Aorta (tissue), 5 donors: ENCODE measurements around the gene AGXT. TPM values are rescaled to one million over a fixed set of nuclear protein-coding genes. Genes with fewer than 3 reads are reported as not detected.

ENCODE experiments used
- ATAC-seq: fragments of 200-7000 bp; cut with Tn5 transposase; one replicate; pipeline ENCODE4 v1.9.1; 2022; ENCODE audit warnings: moderate library complexity; ENCODE audit not compliant: low FRiP score
- DNase-seq, 2 donors: peaks; one replicate each; pipeline ENCODE4 v3.0.0-alpha.2; 2020
- H3K27ac ChIP-seq, 2 donors: one replicate each; pipeline ENCODE4 v1.5.1; 2013; ENCODE audit warnings: low read length in 2 of 2, mild to moderate bottlenecking in 2 of 2, moderate library complexity in 2 of 2, control low read depth in 1 of 2, inconsistent platforms in 1 of 2, low read depth in 1 of 2
- H3K27me3 ChIP-seq, 2 donors: one replicate each; pipeline ENCODE4 v1.6.1; 2013; ENCODE audit warnings: control low read depth in 1 of 2, low read length in 1 of 2, mild to moderate bottlenecking in 1 of 2, moderate library complexity in 1 of 2; ENCODE audit not compliant: insufficient read depth in 2 of 2, control insufficient read depth in 1 of 2
- H3K36me3 ChIP-seq, 2 donors: one replicate each; pipeline ENCODE4 v1.6.1; 2013; ENCODE audit warnings: control low read depth in 1 of 2, low read length in 1 of 2, mild to moderate bottlenecking in 1 of 2; ENCODE audit not compliant: insufficient read depth in 2 of 2, control insufficient read depth in 1 of 2
- H3K4me1 ChIP-seq, 2 donors: one replicate each; pipeline ENCODE4 v1.6.1; 2013; ENCODE audit warnings: low read length in 2 of 2, control low read depth in 1 of 2, mild to moderate bottlenecking in 1 of 2, moderate library complexity in 1 of 2; ENCODE audit not compliant: insufficient read depth in 2 of 2, control insufficient read depth in 1 of 2
- H3K4me3 ChIP-seq, 2 donors: one replicate each; pipeline ENCODE4 v1.5.1; 2013; ENCODE audit warnings: low read length in 2 of 2, control low read depth in 1 of 2, mild to moderate bottlenecking in 1 of 2
- H3K9me3 ChIP-seq: one replicate; pipeline ENCODE4 v1.6.1; 2013; ENCODE audit warnings: mild to moderate bottlenecking, low read length; ENCODE audit not compliant: control insufficient read depth
- WGBS, 2 donors: extraction: QIAGEN DNeasy Blood & Tissue Kit; methylation state at CpG; one replicate each; pipeline ENCODE4 v1.1.7; 2013; 5-methylcytosine and 5-hydroxymethylcytosine counted together
- intact Hi-C, 2 donors: fragments of 100-400 bp; cut with DNase I; formaldehyde crosslinking; loops; one replicate each; pipeline versions ENCODE4 v1.14.2 to v1.15.0; 2022
- polyA plus RNA-seq, 2 donors: library from polyadenylated mRNA; stranded (reverse); fragments of 200-250 nt; gene quantifications; one replicate each; pipeline ENCODE4 v1.2.3, GENCODE V29; 2013
- total RNA-seq, 2 donors: library from RNA; stranded (reverse); fragmentation: NEBNext Ultra II Directional; extraction: Animal tissue kit (Norgen Biotek cat#: 25700); gene quantifications; one replicate each; pipeline ENCODE4 v1.2.1, GENCODE V29; 2021
- donor health status: healthy with polysubstance abuse.
- donor health status: Bipolar disorder and iron deficiency.
- donor health status: DM: no; HTN: no; CAD: no.
- donor health status: DM: no; HTN: no; CAD: no.
- donor health status: DM: yes; HTN: yes; CAD: no.

AGXT gene
- total and polyA plus RNA-seq, 4 donors, result not detected

DNA sequence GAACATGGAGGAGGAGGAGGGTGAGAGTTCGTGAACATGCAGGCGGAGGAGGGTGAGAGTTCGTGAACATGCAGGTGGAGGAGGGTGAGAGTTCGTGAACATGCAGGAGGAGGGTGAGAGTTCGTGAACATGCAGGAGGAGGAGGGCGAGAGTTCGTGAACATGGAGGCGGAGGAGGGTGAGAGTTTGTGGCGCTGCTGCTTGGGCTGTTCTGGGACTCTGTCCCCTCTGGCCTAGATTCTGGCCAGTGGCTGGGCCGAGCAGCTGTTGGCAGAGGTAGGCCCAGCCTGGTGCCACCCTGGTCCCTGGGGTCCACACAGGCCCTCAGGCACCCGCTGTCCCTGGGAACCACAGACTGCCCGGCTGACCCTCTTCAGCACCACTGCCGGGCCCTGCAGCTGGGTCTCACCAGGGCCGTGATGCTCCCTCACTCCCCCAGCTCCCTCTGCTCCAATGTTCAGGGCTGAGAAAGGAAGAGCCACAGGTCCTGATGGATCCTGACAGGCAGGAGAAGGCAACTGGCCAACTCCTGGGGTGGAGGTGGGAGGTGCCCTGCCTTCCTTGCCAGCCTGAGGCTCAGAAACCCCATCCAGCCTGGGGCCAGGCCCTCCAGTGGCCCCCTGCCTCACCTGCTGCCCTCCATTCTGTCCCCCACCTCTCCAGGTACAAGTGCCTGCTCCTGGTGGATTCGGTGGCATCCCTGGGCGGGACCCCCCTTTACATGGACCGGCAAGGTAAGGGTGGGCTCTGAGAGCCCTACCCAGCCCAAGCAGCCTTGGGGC lies 3.9 kb downstream of the AGXT start:
- peak; percentile 30 to 61 for DNase-seq
- no peak overlapping the region for H3K27ac ChIP-seq
- intact Hi-C loops, result no loop called here

GRCh38 chr2:240873098-240873788 lies 4.6 kb downstream of the AGXT start:
- 84 to 88% methylated on average over 21 of the region's 21 CpGs for WGBS, 2 donors
- intact Hi-C loops, result no loop called here

More for the DNA sequence above, 3.9 kb downstream of the AGXT start:
- WGBS, 2 donors, result 83% methylated on average over 16 to 17 of the region's 17 CpGs
- no peaks in the 10 kb centered on the region for H3K9me3 ChIP-seq
- H3K36me3 ChIP-seq, result no peaks in the 10 kb centered on the region
- ATAC-seq, result no peak
- H3K27me3 ChIP-seq, result no peaks in the 10 kb centered on the region
- H3K4me3 ChIP-seq, result no peak overlapping the region
- H3K4me1 ChIP-seq, result no peaks in the 10 kb centered on the region

DNA sequence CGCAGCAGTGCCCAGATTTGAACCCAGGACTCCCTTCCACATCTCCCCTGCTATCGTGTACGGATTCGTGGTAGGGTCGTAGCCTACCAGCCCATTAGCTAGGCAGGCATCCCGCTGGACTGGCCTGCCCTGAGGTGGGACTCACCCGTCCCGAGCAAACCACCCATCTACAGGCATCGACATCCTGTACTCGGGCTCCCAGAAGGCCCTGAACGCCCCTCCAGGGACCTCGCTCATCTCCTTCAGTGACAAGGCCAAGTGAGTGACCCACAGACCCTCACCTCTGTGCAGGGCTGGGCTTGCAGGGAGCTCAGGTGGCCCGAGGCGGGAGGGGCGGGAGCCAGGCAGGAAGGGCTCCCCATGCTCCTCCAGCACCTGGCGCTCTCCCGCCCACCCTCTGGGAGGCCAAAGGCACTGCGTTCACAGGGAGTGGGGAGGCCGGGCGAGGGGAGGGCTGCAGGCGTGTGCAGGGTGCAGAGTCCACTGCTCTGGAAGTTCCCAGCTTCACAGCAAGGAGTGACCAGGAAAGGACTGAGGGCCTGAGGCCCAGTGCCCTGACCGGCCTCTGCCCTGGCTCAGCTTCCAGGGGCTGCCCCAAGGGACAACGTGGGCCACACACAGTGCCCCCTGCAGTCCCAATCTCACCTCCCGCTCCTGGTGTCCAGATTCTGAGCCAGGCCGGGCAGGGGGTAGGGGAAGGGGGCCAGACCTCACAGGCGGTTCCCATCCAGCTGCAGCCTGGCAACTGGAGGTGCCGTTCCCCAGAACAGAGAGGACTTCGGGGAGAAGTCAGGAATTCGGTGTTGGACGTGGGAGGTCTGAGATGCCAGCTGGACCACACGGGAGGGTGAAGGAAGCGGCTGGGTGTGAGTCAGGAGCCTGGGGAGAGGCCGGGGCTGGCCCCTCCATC lies 5.4 kb downstream of the AGXT start:
- no peak overlapping the region for H3K27ac ChIP-seq
- H3K36me3 ChIP-seq, result no peaks in the 10 kb centered on the region
- no peaks in the 10 kb centered on the region for H3K27me3 ChIP-seq
- ATAC-seq (no peak), DNase-seq (peak in 1 of 2 donors; percentile 30)
- no peaks in the 10 kb centered on the region for H3K4me1 ChIP-seq
- no peak overlapping the region for H3K4me3 ChIP-seq
- H3K9me3 ChIP-seq, result no peaks in the 10 kb centered on the region
- 75 to 77% methylated on average over 28 to 33 of the region's 33 CpGs for WGBS, 2 donors
- intact Hi-C loops, result no loop called here

More at GRCh38 chr2:240873098-240873788, 4.6 kb downstream of the AGXT start:
- ATAC-seq (no peak), DNase-seq (peak; percentile 29 to 61)
- H3K27me3 ChIP-seq, result no peaks in the 10 kb centered on the region
- H3K9me3 ChIP-seq, result no peaks in the 10 kb centered on the region
- no peak overlapping the region for H3K4me3 ChIP-seq
- H3K36me3 ChIP-seq, result no peaks in the 10 kb centered on the region
- H3K27ac ChIP-seq, result no peak overlapping the region
- no peaks in the 10 kb centered on the region for H3K4me1 ChIP-seq

- H3K27ac ChIP-seq, result no peak overlapping the region
These were observed 6.1 kb downstream of the AGXT start for GRCh38 chr2:240874715-240875227.

GRCh38 chr2:240875228-240876034 lies 6.8 kb downstream of the AGXT start:
- 93% methylated on average over 21 to 22 of the region's 22 CpGs for WGBS, 2 donors
- Histone ChIP-seq H3K9me3 (no peaks in the 10 kb centered on the region), H3K27me3 (no peaks in the 10 kb centered on the region), H3K4me3 (no peak overlapping the region), H3K36me3 (no peaks in the 10 kb centered on the region), H3K4me1 (no peaks in the 10 kb centered on the region), H3K27ac (no peak overlapping the region)
- DNase-seq (peak in 1 of 2 donors; percentile 41), ATAC-seq (no peak)
- intact Hi-C loops, result no loop called here

More at GRCh38 chr2:240874715-240875227, 6.1 kb downstream of the AGXT start:
- Histone ChIP-seq H3K36me3 (no peaks in the 10 kb centered on the region), H3K4me1 (no peaks in the 10 kb centered on the region), H3K27me3 (no peaks in the 10 kb centered on the region), H3K9me3 (no peaks in the 10 kb centered on the region), H3K4me3 (no peak overlapping the region)
- 82 to 85% methylated on average over 12 of the region's 12 CpGs for WGBS, 2 donors
- DNase-seq (no peak), ATAC-seq (no peak)
- intact Hi-C loops, result no loop called here

DNA sequence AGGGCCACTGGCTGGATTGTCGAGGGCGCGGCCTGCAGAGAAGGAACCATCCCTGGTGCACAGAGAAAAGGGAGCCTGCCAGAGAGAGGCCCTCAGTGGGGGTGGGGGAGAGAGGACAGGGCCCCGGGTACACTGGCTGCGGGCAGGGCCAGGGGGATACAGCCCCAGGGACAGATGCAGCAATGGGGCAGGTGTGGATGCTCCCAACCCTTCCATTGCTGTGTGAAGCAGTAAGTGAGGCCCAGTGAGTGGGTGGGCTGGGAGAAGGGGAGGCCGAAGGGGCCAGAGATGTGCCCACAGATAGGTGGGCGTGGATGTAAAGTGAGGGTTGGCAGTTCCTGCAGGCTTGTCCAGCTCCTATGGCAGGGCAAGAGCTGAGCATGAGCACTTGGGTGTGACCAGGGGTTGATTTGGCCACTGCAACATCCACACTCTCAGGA lies 7.4 kb downstream of the AGXT start:
- ATAC-seq (no peak), DNase-seq (peak in 1 of 2 donors; percentile 41)
- 65 to 74% methylated on average over 7 of the region's 7 CpGs for WGBS, 2 donors
- intact Hi-C loops, result no loop called here
- H3K27me3 ChIP-seq, result no peaks in the 10 kb centered on the region
- no peaks in the 10 kb centered on the region for H3K4me1 ChIP-seq
- no peaks in the 10 kb centered on the region for H3K9me3 ChIP-seq
- H3K27ac ChIP-seq, result no peak overlapping the region
- H3K36me3 ChIP-seq, result no peaks in the 10 kb centered on the region
- no peak overlapping the region for H3K4me3 ChIP-seq

DNA sequence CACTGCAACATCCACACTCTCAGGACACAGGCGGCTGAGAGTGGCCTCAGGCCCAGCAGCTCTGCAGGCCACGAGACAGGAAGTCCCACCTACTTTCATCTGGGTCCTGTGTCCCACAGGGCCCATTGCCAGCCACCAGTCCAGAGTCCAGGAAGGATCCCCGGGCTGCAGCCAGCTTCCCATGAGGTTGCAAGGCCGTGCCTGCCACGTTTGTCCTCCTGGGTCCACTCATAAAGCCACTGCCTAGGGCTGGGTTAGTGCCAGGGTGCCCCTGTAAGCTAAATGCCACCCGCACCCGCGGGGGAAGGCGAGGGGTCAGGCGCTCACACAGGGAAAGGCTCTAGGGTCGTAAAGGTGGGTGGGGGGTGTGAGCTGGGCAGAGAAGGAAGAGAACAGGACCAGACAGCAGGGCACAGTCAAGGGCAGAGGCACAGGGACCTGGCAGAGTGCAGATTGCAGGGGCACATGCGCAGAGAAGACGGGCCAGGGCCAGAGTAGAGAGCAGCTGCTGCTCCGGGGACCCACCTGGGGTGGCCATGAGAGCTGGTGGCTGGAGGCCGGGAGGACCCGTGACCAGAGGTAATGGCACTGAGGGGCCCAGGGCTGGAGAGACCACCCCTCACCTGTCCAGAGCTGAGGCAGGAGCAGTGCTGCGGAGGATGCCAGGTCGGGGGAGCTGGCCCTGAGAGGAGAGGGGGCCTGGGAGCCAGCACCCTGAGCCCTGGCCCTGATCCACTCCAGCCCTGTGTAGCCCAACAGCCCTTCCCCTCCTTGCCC lies 8.0 kb downstream of the AGXT start:
- H3K9me3 ChIP-seq, result no peaks in the 10 kb centered on the region
- peak in 1 of 2 donors; percentile 32 for DNase-seq
- no peaks in the 10 kb centered on the region for H3K36me3 ChIP-seq
- H3K4me1 ChIP-seq, result no peaks in the 10 kb centered on the region
- H3K4me3 ChIP-seq, result no peak overlapping the region
- 79 to 84% methylated on average over 18 of the region's 18 CpGs for WGBS, 2 donors
- peak; percentile 5 for ATAC-seq
- no peaks in the 10 kb centered on the region for H3K27me3 ChIP-seq
- intact Hi-C loops, result no loop called here
- H3K27ac ChIP-seq, result no peak overlapping the region
